GM21367 (cell line): ENCODE results near the gene AUTS2.

ENCODE experiments used
- ATAC-seq: cut with Tn5 transposase; IDR thresholded peaks from one replicate; pipeline ENCODE4 v1.9.1; 2021; ENCODE audit not compliant: unreplicated experiment

Gene AUTS2

DNA sequence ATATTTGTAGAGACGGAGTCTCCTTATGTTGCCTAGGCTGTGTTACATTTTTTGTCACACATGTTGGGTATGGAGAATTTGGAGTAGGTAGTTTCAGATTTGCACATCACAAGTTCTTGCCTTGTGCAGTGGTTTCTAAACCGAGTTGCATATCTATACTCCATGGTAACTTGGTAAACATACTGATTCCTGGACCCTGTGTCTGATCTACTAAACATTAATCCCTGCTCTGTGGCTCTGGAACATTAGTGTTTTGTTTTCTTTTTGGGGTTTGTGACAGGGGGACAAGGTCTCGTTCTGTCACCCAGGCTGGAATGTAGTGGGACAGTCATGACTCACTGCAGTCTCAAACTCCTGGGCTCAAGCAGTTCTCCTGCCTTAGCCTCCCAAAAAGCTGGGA is 24.7 kb downstream of the AUTS2 start:
- no peak for ATAC-seq

DNA sequence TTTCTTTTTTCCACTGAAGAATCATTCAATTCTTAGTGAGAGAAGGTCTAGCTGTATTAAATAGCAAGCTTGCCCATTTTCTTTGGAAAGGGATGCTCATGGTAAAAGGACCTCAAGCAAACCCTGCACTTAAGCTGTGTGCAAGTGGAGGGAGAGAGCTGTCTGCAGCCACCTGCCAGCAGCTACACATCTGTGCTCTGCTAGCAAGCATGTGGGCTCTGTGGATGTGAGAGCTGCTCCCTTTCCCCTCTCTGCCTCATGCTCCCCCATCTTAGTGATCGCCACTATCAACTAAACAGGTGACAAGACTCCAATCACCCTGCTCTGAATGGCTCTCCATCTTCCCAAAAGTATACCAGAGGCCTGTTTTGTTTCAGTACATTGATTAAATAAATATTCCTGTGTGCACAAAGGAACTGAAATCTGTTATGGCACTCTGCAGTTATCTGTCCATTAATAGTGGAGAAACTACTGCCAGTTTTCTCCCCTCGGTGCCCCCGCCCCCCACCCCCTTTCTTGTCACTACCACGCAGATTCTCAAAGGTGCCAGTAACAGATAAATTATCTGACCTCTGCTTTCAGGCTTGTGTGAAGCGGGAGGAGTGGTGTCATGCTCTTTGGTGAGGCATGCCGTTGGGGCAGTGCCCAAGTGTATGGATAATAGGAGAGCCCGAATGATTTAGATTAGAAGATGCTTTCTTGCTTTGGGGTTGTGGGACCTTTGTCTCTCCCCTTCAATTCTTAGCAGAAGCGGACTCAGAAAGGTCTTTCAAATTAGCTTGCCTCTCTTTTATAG is 26.4 kb downstream of the AUTS2 start:
- no peak for ATAC-seq

GRCh38 chr7:69625238-69625637 is 27.0 kb downstream of the AUTS2 start:
- ATAC-seq = no peak

- no peak for ATAC-seq
Observed at GRCh38 chr7:69625798-69626197, 27.5 kb downstream of the AUTS2 start.

DNA sequence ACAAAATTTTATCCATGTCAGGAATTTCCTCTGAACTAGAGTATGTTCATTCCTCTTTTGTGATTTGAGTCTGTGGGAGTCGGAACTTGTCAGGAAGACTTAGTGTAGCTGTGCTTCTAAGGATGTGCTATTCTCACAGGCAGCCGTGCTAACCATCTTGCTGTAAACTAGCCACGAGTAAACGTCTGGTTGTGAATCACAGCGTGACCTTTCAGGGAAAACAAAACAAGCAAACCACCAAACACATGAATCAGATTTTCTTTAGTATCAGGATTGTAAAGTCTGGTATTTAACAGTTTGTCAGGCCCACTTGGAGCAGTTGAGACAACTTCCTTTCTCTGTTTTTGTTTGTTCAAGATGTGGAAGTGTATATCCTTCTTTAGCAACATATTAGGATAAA is 32.0 kb downstream of the AUTS2 start:
- no peak for ATAC-seq

GRCh38 chr7:69631131-69631530 is 32.9 kb downstream of the AUTS2 start:
- no peak for ATAC-seq

DNA sequence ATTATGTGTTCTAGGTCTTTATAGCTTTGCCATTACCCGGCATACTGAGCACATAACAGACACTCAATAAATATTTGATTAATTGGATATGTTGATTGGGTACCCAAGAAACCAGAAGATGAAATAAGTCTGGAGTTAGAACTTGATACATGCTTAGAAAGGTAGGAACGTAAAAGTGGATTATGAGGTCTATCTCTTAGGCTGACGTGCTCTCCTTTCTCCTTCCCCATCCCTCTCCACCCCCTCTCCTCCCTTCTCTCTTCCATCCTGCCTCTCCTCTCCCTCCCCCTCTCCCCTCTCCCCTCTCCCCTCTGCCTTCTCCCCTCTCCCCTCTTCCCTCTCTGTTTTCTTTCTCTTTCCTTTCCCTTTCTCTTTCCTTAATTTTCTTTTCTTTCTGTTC is 34.0 kb downstream of the AUTS2 start:
- no peak for ATAC-seq

DNA sequence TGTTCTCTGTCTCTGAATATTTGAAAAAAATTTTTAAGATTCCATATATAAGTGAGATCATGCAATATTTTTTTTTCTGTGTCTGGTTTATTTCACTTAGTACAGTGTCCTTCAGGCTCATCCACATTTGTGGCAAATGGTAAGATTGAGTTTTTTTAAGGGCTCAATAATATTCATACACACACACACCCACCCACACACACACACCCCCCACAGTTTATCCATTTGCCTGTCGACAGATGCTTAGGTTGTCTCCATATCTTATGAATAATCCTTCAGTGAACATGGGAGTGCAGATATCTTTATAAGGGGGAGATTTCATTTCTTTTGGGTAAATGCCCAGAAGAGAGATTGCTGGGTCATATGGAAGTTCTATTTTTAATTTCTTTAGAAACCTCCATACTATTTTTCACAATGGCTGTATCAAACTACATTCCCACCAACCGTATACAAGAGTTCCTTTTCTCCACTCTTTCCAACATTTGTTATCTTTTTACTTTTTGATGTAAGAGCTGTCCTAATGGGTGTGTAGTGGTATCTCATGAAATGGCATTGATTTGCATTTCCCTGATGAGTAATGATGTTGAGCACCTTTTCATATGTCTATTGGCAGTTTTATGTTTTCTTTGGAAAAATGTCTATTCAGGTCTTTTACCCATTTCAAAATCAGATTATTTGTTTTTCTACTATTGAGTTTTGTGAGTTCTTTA is 35.0 kb downstream of the AUTS2 start:
- ATAC-seq = no peak

DNA sequence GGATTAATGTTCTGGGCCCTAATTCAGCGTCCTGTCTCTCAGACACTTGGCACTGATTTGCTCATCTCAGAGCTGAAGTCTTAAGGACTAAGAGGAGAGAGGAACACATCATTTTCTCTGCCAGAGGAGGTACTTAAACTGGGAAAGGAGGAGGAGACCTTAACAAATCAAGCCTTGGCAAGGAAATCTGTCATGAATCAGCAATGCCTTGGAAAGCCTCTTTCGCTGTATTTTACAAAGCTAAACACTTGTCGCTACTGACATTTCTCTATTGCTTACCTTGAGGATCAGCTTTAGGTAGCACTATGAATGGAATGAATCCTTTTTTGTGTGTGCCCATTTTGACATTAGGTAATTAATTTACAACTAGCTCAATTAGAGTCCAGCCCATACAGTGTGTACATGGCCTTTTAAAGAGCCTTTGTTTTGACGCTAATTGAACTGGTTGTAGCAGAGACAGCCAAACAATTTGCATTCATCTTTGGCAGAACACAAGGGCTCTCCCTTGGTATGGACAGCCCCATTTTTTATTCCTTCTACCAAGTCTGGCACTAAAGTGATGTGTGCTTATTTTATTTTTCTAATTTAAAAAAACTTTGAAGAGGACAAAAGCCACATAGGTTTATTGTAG is 37.4 kb downstream of the AUTS2 start:
- ATAC-seq = no peak

DNA sequence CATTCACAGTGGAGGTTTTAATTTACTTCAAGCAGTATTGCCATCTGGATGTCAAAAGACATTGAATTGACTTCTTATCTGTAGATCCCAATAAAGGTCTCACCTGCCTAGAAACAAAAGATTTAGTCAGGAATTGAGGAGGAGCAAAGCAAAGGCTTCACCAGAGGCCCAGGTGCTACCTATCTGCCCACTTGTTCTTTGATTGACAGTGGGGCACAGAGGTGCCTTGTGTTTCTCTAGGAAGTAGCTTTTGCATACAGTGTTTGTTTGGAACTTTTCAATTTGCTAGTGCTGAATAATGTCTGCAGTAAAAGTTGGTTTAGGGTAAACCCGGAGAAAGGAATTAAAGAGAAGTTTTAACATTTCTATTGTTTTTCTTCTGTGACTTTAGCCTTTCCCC is 40.4 kb downstream of the AUTS2 start:
- ATAC-seq = no peak

- no peak for ATAC-seq
Observed at GRCh38 chr7:69640216-69640615, 41.9 kb downstream of the AUTS2 start.

GRCh38 chr7:69640925-69641594 is 42.8 kb downstream of the AUTS2 start:
- ATAC-seq = no peak

- no peak for ATAC-seq
Observed at GRCh38 chr7:69643265-69643664, 45.0 kb downstream of the AUTS2 start.

- ATAC-seq = no peak
Observed at GRCh38 chr7:69643708-69644445, 45.6 kb downstream of the AUTS2 start.

DNA sequence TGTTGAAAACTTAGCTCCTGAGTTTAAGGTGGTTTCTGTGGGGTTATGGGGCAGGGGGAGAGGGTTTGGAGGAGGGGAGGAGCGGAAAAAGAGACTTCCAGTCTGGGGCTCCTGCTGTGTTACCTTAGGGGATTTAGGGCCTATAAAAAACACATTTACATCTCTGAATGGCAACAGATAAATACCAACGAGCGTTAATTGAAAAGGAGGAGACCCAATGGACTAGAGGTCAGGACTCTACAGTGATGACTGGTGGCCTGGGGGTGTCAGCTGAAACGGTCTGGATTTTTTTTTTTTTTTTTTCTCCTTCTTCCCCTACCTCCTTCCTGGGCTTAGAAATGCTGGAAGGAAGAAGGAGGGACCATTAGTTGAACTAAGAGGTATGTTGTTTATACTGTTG is 47.4 kb downstream of the AUTS2 start:
- no peak for ATAC-seq

DNA sequence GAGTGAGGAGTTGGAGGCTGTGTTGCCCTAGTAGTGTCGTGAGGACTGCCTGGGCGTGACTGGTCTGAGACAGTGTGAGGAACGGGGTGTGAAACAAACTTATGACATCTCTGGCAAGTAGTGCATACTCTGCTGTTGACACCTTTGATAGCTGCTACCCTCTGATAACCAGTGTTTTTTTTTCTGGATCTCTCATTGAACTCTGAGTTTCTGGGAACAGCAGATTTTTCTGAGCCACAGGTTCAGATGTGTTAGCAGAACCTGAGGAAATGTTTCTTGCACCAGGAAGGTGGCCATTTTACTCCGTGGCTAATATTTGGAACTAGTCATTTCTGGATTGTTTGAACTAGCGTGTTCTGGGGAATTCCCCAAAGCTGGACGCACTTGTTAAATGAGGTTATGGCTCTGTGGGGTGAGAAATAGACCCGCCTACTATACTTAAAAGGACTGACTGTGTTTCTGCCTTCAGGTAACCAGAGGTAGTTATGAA is 52.9 kb downstream of the AUTS2 start:
- ATAC-seq = peak; percentile 81

DNA sequence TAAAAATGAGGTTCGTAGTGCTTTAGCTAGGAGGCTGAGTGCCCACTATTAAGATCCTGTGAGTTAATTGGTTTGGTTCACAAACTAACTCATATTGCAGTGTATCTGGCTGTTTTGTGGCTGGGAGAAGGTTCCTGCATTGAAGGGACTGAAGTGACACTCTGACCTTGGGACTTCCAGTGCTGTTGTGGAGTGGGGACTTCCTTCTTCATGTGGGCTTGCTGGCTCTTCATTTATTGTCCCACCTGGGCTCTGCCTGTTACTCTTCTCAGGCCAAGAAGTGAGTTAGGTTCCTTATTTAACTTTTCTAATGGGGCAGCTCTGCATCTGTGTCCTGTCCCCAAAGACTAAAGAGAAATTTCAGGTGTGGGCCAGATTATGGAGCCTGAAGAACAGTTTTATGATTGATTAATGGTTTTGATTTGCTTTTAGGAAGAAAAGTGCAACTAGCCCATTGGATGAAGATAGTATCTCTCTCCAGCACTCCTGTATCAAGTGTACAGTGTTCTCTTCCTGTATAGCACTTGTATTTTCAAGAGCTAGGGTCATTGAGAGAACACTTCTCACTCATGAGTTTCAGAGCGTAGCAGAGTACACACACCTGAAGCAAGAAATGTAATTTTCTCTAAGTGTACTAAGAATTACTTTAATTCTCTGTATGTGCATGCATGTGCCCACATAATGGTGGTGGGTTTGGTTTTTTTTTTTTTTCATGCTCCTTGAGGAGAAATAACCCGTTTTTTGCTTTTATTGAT is 54.8 kb downstream of the AUTS2 start:
- no peak for ATAC-seq

DNA sequence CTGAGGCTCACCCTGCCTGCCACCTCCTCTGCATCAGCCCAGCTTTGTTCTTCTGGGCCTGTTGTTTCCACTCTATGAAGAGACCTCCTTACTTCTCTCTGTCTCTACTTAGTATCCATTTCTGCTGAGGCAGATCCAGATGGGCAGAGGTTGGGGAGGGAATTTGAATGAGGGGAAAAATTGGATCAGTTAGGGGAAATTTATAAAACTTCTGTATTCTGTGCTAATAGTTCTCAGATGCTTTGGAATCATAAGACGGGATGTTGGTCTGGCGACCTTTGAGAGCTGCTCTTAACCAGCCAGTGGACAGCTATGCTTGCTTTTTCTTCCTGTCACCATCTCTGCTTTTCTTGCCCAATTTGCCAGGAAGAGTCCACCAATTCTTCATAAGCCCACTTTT is 55.5 kb downstream of the AUTS2 start:
- no peak for ATAC-seq

DNA sequence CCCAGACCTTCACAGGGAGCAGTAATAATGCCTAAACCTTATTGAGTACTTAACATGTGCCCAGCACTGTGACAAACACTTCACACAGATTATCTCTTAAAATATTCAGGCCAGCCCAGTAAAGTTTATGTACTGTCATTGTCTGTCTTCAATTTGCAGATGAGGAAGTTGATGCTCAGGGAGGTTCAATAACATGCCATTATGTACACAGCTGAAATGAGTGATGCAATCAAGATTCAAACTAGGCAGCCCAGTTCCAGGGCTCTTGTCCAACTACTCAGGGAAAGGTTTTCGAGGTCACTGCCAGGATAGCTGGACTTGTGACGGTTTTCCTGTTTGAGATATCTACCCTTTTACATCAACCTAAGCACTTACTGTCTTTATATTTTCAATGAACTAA is 56.1 kb downstream of the AUTS2 start:
- no peak for ATAC-seq
